ENCODE results near the gene AKAP6. TPM values are rescaled to one million over a fixed set of nuclear protein-coding genes. Genes with fewer than 3 reads are reported as not detected.

The AKAP6 gene
- total and polyA plus RNA-seq, 7 donors = 0.60 to 56.2 (median 29.5) TPM; not detected in 1

DNA sequence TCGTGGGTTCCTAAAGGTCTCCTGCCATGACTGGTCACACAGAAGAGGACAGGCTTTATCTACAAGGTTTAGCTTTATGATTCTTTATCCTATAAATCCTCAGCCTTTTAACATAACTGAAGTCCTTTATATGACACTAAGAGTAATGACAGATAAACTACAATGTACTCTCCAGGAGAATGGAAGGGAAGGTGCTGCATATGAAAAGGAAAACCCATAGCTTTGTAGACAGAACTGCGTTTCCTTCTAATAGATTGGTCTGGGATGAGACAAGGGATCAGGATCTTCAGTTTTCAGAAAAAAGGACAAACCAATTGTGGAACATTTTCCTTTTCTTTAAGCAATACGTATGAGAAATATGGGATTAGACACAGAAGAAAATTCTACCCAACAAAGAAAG lies 408.5 kb downstream of the AKAP6 start:
- Histone ChIP-seq H3K9me3 (no peaks in the 10 kb centered on the region), H3K36me3 (no peaks in the 10 kb centered on the region), H3K4me3 (no peak overlapping the region), H3K27ac (no peak overlapping the region), H3K27me3 (no peaks in the 10 kb centered on the region), H3K4me1 (no peaks in the 10 kb centered on the region)
- intact Hi-C loops (cut with DNase I) = no loop called here
- 85 to 91% methylated on average over 3 of the region's 3 CpGs for WGBS, 2 donors
- TF ChIP-seq EP300 (IDR thresholded peaks at IDR 0.05) (no peak), POLR2A (IDR thresholded peaks at IDR 0.05) (no peak), POLR2AphosphoS5 (IDR thresholded peaks at IDR 0.05) (no peak)
- TF ChIP-seq, protein P1, sequence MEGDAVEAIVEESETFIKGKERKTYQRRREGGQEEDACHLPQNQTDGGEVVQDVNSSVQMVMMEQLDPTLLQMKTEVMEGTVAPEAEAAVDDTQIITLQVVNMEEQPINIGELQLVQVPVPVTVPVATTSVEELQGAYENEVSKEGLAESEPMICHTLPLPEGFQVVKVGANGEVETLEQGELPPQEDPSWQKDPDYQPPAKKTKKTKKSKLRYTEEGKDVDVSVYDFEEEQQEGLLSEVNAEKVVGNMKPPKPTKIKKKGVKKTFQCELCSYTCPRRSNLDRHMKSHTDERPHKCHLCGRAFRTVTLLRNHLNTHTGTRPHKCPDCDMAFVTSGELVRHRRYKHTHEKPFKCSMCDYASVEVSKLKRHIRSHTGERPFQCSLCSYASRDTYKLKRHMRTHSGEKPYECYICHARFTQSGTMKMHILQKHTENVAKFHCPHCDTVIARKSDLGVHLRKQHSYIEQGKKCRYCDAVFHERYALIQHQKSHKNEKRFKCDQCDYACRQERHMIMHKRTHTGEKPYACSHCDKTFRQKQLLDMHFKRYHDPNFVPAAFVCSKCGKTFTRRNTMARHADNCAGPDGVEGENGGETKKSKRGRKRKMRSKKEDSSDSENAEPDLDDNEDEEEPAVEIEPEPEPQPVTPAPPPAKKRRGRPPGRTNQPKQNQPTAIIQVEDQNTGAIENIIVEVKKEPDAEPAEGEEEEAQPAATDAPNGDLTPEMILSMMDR (IDR thresholded peaks at IDR 0.05) = no peak
- DNase-seq = no peak

DNA sequence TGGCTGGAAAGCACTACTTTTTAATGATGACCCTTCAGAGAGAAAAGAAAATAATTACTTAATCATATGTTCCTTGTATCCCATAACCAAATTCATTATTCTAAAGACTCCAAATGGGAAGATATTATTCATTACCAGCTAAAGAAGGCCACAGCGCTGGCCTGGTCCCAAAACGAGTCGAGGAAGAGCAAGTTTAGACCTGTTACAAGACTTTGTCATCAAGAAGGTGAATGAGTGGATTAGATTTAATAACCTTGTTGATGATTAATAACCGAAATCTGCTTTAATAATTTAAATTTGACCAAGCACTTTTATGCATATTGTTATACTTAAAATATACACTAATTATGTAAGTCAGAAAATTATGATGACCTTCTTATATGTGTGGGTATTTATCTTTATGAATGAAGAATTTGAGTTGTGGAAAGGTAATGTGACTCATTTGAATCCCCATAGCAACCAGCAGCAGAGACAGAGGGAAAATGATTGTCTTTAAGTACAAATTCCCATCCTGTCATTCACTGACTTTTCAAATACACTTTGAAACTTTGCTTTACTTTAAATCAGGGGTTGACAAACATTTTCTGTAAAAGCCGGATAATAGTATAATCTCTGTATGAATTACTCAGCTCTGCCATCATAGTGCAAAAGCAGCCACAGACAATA lies 409.2 kb downstream of the AKAP6 start:
- TF ChIP-seq, protein P1 (IDR thresholded peaks at IDR 0.05) = no peak
- no peak for TF ChIP-seq POLR2A (IDR thresholded peaks at IDR 0.05)
- no peak for TF ChIP-seq POLR2AphosphoS5 (IDR thresholded peaks at IDR 0.05)
- no peak for TF ChIP-seq EP300 (IDR thresholded peaks at IDR 0.05)
- WGBS, 2 donors = 92 to 94% methylated on average over 5 of the region's 5 CpGs
- Histone ChIP-seq H3K36me3 (no peaks in the 10 kb centered on the region), H3K9me3 (no peaks in the 10 kb centered on the region), H3K27ac (no peak overlapping the region), H3K27me3 (no peaks in the 10 kb centered on the region), H3K4me1 (no peaks in the 10 kb centered on the region), H3K4me3 (no peak overlapping the region)
- intact Hi-C loops (cut with DNase I) = no loop called here
- no peak for DNase-seq

DNA sequence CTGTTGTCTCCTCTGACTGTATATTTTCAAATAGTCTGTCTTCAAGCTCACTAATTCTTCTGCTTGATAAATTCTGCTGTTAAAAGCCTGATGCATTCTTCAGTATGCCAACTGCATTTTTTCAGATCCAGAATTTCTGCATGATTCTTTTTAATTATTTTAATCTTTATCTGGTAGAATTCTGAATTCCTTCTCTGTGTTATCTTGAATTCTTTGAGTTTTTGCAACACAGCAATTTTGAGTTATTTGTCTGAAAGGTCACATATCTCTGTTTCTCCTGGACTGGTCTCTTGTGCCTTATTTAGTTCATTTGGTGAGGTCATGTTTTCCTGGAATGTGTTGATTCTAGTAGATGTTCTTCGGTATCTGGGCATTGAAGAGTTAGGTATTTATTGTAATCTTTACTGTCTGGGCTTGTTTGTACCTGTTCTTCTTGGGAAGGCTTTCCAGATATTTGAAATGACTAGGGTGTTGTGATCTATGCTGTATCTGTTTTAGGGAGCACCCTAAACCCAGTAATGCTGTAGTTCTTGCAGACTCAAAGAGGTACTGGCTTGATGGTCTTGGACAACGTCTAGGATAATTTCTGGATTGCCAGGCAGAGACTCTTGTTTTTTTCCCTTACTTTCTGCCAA lies 415.8 kb downstream of the AKAP6 start:
- TF ChIP-seq, protein P1 (IDR thresholded peaks at IDR 0.05) = no peak
- TF ChIP-seq POLR2A (IDR thresholded peaks at IDR 0.05) = no peak
- no peak for TF ChIP-seq EP300 (IDR thresholded peaks at IDR 0.05)
- TF ChIP-seq POLR2AphosphoS5 (IDR thresholded peaks at IDR 0.05) = no peak
- no peaks in the 10 kb centered on the region for H3K36me3 ChIP-seq
- DNase-seq = no peak
- H3K4me1 ChIP-seq = peaks cover 0 to 10% (median 3%) of the 10 kb centered on the region in 4 donors
- intact Hi-C loops (cut with DNase I) = no loop called here
- WGBS, 2 donors = 80 to 84% methylated on average over 2 of the region's 2 CpGs
- H3K27me3 ChIP-seq = no peaks in the 10 kb centered on the region
- H3K9me3 ChIP-seq = no peaks in the 10 kb centered on the region
- H3K4me3 ChIP-seq = no peak overlapping the region
- H3K27ac ChIP-seq = no peak overlapping the region

DNA sequence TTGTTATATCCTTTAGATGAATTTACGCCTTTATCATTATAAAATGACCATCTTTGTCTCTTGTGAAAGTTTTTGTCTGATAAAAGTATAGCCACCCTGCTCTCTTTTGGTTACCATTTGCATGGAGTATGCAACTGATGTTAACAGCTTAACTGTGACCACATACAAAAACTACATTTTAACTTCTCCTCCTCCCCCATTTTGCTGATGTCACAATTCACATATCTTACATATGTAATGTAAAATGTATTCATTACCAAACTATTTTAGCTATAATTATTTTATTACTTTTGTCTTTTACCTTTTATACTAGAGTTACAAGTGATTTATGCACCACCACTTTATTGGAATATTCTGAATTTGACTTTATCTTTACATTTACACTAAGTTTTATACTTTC lies 425.1 kb downstream of the AKAP6 start:
- intact Hi-C loops (cut with DNase I) = no loop called here
- H3K4me1 ChIP-seq = no peaks in the 10 kb centered on the region
- H3K27ac ChIP-seq = no peak overlapping the region
- H3K27me3 ChIP-seq = no peaks in the 10 kb centered on the region
- no peak for DNase-seq
- 88 to 90% methylated on average over 1 of the region's 1 CpG for WGBS, 2 donors
- H3K9me3 ChIP-seq = no peaks in the 10 kb centered on the region
- TF ChIP-seq, protein P1 (IDR thresholded peaks at IDR 0.05) = no peak
- TF ChIP-seq EP300 (IDR thresholded peaks at IDR 0.05) = no peak
- TF ChIP-seq POLR2A (IDR thresholded peaks at IDR 0.05) = no peak
- no peak for TF ChIP-seq POLR2AphosphoS5 (IDR thresholded peaks at IDR 0.05)
- no peaks in the 10 kb centered on the region for H3K36me3 ChIP-seq
- no peak overlapping the region for H3K4me3 ChIP-seq
